Endometrium (tissue), 2 donors: ENCODE results near the gene CHERP.

ENCODE experiments used
- FAIRE-seq: peaks from 2 replicates; lab custom pipeline; 2012; peaks lifted over from hg19 to GRCh38; lab: Jason Lieb, UNC
- donor health status: control.
- donor health status: control.

CHERP gene

DNA sequence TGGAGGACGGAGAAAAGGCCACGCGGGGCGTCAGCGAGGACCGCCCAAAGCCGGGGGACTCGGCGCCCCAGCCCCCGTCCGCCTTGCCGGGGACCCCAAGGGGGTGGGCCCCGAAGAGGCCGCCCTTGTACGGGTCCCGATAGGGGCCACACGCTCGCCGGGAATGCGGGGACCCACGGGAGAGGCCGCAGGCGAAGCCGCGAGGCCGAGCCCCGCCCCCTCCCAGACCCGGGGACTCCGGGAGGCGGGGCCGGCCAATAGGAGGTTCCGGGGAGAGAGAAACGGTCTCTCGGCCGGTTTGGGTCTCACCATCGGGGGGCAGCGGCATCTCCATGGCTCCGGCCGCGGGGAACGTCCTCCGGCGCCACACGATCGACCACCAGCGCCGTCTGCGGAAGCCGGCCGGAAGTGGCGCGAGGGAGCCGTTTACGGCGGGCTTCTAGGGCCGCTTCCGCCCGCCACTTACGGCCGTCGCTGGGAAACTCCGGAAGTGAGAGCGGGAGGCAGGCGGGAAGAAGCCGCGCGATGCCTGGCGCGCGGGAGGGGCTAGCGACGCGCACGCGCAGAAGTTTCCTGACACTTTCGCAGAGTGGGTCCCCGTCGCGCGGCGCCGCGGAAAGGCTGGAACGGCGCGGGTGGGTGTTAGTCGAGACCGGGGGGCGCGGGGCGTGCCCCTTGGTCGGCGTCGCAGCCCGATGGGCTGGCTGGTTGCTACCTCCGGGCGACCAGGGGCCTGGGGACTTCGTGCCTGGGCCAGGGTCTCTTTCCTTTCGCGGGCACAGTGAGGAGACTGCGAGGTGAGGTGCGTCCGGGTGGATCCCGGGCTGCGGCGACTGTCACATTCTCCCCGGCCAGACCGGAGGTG is at the start of gene CHERP:
TSS of gene CHERP (minus strand) at position 393 of the 865 bp plus-strand sequence. CDS start at position 334, 59 bp downstream.
- no peak for FAIRE-seq

DNA sequence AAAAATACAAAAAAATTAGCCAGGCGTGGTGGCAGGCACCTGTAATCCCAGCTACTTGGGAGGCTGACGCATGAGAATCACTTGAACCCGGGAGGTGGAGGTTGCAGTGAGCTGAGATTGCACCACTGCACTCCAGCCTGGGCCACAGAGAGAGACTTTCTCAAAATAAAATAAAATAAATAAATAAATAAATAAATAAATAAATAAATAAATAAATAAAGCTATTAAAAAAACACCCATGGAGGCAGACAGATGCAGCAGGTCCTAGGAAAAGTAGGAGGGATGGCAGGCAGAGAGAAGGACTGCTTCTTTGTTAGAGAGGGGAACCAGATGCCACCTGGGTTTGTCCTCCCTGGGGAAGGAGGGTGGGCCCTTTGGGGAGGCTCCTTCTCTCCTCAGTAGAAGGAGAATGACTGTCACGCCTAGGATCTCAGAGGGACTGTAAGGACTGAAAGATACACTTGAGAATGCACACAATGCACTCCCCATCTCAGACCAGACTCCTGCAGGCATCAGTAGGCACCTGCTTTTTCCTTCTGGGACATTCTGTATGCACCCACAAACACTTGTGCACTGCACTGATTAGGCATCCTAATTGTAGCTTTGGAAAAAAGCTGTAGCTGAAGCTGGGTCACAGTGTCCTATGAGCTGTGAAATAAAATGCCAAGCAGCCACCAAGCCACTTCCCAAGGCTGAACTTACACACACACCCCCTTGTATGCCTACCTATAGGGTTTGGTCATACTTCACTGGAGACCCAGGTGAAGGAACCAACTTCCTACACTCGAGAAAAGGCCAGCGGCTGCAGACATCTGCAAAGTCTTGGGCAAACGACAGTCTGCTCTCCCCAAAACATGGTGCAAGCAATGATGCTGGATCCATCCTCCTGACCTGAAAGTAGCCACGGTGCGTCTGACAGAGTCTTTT is 48.9 kb upstream of the CHERP start:
- no peak for FAIRE-seq

GRCh38 chr19:16589917-16590316 is 47.7 kb upstream of the CHERP start:
- FAIRE-seq = no peak

- FAIRE-seq = no peak
These were observed 46.8 kb upstream of the CHERP start for GRCh38 chr19:16588824-16589577.

- FAIRE-seq = no peak
These were observed 45.9 kb upstream of the CHERP start for GRCh38 chr19:16587833-16588823.

DNA sequence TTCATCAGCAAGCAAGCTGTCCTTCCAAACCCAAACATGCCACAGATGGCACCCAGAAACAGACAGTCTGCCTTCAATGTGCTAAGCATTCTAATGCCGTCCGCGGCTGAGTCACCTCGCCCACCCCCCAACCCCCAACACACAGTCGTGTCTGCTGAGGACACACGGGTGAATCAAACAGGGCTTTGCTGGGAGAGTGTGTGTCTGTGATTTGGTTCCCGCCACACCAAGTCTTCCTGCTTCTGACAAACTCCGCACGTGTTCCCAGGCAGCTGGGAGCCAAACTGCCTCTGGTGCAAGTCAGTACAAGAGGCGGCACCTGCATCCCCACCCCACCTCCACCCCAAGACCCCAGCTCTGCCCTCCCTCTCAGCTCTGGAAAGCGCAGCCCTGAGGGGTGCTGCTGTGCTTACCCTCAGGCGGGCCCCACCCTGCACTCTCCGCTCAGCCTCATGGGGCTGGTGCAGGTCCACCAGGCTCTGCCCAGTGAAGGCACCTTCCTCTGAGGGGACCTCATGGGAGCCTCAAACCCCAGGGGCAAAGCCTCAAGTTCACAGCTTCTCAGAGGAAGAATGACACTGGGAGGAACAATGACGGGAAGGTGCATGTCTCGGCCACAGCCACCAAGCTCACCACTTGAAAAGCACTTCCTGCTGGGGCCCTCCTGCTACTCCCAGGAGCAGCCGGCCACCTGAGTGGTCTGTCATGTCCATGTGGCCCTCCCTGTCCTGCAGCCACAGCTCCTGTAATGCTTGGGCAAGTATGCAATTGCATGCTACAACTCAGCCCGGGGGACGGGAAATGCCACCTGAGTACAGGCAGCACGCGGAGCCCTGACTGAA is 45.0 kb upstream of the CHERP start:
- FAIRE-seq = no peak

- no peak for FAIRE-seq
These were observed 44.2 kb upstream of the CHERP start for GRCh38 chr19:16586477-16586871.

DNA sequence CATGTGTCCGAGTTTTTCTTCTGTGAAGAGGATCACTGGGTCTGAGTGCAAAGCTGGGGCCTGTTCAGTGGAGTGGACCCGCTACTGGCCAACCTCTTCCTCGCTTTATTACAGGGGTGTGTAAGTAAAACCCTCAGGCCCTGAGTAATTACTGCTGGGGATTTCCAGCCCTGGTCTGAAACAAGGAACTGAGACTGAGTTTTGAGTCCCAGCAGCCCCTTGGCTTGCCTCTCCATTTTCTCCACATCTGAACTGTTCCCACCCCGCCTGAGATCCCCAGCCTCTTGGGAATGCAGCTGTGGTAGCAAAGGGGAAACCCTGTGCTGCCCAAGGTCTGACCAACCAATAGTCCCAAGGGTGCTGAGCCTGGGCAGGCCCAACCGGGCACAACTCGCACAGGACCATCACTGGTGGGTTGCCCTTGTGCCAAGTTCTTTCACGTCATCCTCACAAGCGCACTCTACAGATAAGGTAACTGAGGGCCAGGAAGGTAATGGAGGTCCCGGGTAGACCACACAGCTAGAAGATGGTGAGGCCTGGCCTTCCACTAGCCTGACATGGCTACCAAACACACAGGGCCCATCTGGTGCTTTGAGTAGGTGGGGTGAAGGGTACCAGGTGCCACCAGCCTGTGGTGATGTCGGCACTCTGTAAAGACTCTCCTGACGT is 43.7 kb upstream of the CHERP start:
- no peak for FAIRE-seq

DNA sequence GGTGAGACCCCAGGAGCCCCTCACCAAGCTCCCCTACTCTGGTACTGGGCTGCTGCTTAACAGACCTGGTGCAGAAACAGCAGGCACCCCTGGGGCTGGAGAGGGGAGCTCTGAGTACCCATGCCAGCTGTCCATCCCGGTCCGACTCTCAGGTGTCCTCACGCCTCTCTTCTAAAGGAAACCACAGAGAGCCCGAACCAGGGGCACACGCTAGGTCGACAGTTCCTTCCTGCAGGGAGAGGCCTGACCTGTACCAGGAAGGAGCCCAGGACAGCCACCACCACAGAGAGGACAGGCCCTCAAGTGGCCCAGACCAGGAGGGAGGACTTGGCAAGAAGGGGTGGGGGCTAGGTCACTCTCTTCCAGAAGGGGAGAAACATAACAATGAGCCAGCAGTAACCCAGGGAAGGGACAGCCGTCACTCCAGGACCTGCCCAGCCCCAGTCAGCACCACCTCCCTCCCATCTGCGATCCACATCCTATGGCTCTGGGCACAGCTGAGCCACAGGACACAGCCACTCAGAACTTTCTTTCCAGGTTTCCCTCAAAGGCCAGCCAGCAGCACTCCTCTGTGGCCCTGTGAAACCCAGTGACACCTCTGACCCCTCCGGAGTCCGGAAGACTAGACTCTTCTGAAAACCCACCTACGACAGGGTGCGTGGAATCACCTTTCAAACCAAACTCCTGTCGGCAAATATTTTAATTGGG is 43.0 kb upstream of the CHERP start:
- FAIRE-seq = no peak

DNA sequence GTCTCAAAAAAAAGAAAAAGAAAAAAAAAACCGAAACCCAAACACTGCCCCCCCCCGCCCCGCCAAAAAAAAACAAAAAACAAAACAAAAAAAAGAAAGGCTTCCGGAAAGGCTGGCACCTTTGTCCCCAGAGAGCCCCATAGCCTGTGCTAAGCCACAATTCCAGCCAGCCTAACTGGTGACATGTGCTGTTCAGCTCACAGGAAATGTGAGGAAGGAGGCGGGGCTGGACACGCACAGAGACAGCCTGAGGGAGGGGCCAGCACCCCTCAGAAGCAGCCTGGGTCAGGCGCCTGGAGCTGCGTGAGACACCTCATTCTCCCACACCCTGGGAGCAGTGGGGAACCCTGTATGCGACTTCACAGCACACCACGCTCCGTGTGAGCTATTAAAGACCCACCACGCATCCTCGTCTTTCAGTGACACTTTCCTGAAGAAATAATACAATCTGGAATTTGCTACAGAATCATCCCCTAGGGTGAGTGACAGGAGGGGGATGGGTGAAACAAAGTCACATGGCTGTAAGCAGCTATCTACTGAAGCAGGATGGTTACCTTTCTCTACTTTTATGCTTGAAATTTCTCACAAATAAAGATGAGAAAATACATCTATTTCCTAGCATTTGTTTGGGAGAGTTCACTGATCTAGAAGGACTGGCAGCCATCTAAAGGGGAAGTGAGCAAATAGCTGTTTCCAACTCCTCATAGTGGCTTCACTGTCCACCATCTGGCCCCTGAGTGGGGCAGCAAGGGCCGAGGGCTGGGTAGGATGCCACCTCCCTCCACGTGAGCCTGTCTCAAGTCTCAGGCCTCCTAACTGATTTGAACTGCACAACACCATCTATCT is 42.2 kb upstream of the CHERP start:
- FAIRE-seq = no peak

DNA sequence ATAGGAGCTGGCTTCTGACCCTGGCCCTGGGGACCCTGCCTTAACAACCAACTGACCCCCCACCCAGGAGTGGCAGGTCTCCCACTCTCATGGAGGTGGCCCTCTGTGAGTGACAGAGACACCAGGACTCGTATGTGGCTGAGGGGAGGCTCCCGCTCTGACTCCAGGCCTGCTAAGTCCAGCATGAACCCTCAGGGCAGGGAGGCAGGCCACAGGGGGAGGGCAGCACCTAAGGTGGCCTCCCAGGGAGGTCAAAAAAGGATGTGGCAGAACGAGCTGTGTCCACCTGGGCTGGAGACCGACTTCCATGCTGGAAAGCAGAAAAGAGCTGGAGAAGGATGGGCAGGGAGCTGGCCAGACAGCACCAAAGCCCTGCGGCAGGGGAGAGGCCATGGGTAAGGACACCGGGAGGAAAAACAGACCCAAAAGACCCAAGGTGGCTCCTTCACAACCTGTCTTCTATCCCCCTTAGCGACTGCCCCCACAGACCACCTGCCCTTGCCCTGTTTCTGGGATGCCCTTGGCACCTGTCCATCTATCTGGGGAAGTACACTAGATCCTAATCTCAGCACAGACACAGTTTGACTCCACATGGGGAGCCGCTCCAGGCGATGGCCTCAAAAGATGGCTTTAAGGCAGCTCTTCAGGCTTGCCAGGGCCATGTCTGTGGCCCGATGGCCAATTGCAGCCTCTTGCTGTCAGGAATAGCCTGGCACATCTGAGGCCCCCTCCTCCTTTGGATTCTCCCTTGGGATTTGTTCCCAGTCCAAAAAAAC is 40.4 kb upstream of the CHERP start:
- no peak for FAIRE-seq

GRCh38 chr19:16581971-16582343 is 39.7 kb upstream of the CHERP start:
- no peak for FAIRE-seq

GRCh38 chr19:16581145-16581970 is 39.1 kb upstream of the CHERP start:
- FAIRE-seq = no peak

DNA sequence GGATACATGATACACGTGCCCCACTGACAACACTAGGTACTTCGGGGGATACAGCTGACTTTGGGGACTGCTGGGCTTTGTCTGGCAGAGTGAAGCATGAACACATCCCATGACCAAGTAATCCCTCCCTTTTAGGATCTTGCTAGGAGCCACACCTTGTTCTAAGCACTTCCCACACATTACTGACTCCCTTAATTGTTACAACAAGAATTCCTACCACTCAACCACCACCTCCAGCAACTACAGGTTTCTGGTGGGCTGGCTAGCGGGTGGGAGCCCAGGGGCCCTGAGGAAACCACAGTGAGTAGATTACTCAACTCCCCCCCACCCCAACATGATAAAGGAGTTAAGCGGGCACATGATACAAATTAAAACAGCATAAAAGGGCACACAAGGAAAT is 37.1 kb upstream of the CHERP start:
- FAIRE-seq = no peak

DNA sequence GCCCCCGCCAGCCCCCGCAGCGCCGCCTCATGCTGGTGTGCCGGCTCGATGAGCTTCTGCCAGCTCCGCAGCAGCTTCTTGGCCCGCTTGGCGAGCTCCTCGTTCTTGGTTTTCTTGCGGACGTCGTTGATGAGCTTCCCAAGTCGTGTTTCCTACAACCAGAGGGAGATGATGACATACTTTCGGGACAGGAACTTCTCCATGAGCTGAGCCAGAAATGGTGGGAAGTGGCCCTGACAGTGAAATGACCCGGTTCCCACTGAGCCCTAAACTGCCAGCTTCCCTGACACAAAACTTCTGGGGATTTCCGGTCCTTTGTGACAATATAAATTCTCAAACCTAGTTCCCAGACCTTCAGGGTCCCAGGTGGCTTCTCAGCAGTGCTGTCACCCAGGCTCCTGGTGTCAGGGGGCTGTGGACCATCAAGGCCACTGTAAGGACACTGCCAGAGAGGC is 35.3 kb upstream of the CHERP start:
- FAIRE-seq = no peak
